ENCODE measurements around the gene SLC35A3.
A peak's percentile ranks its signal among the peaks of the same experiment; 100 is the strongest.

The SLC35A3 gene

DNA sequence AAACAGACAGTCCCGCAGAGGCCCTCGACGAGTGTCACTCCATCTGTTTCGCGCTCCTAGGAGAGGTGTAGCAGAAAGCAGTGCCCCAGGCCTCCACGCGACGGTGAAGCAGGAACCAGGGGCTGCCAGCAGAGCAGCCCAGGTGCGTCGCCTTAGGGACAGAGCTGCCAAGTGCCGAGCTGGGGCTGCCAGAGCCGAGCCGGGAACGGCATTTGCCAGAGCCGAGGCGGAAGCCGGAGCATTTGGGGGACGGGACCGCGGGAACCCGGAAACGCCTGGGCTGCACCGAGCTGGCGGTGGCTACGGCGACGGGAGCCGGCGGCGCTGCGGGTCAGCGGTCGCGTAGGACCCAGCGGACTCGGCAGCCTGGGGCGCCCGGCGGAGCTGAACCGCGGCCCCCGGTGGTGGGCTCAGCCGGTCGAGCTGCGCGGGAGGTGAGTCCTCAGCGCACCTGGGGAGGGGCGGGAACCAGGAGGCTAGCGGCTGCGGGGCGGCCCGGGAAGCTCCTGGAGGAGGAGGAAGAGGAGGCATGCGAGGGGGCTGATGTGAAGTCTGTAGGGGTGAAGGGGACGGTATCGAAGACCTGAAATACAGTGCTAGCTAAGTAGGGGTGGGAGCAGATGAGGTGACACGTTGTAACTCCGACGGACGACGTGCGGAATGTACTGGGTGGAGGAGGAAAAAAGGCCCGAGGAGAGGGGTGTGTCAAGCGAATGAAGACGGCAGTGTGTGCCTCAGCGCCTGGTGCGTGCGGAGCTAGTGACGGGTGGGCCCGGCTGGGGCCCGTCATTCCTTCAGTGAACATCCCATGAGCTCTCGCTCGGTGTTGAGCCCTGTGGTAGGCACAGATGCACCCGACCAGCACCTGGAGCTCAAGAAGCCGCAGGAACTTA is at the start of gene SLC35A3:
Gene SLC35A3, plus strand, starts transcription at position 268 of the 893 bp plus-strand sequence. CDS start 23,559 bp downstream, outside the sequence.
- Histone ChIP-seq H3K27ac (ENCODE audit: extremely low read depth, low read depth, low read length) (peak within 1 kb of the TSS; percentile 53), H3K36me3 (ENCODE audit: control insufficient read depth in 2 of 2, insufficient read depth in 1 of 2, low read length in 2 of 2) (peaks cover 3% of the 10 kb centered on the region in 2 experiments; a peak in 2 of 3 replicates), H3K4me1 (ENCODE audit: control insufficient read depth, insufficient read depth, low read length) (no peaks in the 10 kb centered on the region), H3K9me3 (ENCODE audit: control insufficient read depth, insufficient read depth, low read depth, low read length) (no peaks in the 10 kb centered on the region), H3K4me3 (ENCODE audit: low read depth, low read length) (peak within 1 kb of the TSS; percentile 85)
- ChIA-PET CTCF (interaction anchor here (0.6 to 1.1 kb wide), 4 partner anchors 40 to 653 kb away, joined by 3 to 4 read pairs (median 3); no protein-coding TSS in a partner anchor), POLR2A (interaction anchor here (0.7 to 2.0 kb wide), 15 partner anchors 8 to 296 kb away, joined by 3 to 11 read pairs (median 5); partner anchors contain the start of genes AGL, DBT, FRRS1 and RTCA)
- TF ChIP-seq SP2 (tag by site-specific recombination; IDR thresholded peaks at IDR 0.05): peak; percentile 59
- TF ChIP-seq ZNF354C (tag by site-specific recombination; IDR thresholded peaks at IDR 0.05; ENCODE audit: borderline replicate concordance, low read depth): no peak
- TF ChIP-seq ZBTB48 (tag by site-specific recombination; IDR thresholded peaks at IDR 0.05): peak; percentile 94
- peak; percentile 70 for TF ChIP-seq ZNF146 (tag by site-specific recombination; IDR thresholded peaks at IDR 0.05)
- TF ChIP-seq ZNF341 (tag by site-specific recombination; IDR thresholded peaks at IDR 0.05; ENCODE audit: low read depth): peak; percentile 74
- TF ChIP-seq KLF1 (tag by site-specific recombination; IDR thresholded peaks at IDR 0.05): peak; percentile 67
- TF ChIP-seq, protein P1, sequence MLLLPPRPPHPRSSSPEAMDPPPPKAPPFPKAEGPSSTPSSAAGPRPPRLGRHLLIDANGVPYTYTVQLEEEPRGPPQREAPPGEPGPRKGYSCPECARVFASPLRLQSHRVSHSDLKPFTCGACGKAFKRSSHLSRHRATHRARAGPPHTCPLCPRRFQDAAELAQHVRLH (tag by site-specific recombination; IDR thresholded peaks at IDR 0.05): peak; percentile 89
- TF ChIP-seq, protein P2, sequence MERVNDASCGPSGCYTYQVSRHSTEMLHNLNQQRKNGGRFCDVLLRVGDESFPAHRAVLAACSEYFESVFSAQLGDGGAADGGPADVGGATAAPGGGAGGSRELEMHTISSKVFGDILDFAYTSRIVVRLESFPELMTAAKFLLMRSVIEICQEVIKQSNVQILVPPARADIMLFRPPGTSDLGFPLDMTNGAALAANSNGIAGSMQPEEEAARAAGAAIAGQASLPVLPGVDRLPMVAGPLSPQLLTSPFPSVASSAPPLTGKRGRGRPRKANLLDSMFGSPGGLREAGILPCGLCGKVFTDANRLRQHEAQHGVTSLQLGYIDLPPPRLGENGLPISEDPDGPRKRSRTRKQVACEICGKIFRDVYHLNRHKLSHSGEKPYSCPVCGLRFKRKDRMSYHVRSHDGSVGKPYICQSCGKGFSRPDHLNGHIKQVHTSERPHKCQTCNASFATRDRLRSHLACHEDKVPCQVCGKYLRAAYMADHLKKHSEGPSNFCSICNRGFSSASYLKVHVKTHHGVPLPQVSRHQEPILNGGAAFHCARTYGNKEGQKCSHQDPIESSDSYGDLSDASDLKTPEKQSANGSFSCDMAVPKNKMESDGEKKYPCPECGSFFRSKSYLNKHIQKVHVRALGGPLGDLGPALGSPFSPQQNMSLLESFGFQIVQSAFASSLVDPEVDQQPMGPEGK (tag by site-specific recombination; IDR thresholded peaks at IDR 0.05): peak; percentile 78
- no peak for TF ChIP-seq ZNF768 (tag by site-specific recombination; IDR thresholded peaks at IDR 0.05)
- TF ChIP-seq, protein P3, sequence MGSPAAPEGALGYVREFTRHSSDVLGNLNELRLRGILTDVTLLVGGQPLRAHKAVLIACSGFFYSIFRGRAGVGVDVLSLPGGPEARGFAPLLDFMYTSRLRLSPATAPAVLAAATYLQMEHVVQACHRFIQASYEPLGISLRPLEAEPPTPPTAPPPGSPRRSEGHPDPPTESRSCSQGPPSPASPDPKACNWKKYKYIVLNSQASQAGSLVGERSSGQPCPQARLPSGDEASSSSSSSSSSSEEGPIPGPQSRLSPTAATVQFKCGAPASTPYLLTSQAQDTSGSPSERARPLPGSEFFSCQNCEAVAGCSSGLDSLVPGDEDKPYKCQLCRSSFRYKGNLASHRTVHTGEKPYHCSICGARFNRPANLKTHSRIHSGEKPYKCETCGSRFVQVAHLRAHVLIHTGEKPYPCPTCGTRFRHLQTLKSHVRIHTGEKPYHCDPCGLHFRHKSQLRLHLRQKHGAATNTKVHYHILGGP (tag by site-specific recombination; IDR thresholded peaks at IDR 0.05): no peak
- TF ChIP-seq, protein P4, sequence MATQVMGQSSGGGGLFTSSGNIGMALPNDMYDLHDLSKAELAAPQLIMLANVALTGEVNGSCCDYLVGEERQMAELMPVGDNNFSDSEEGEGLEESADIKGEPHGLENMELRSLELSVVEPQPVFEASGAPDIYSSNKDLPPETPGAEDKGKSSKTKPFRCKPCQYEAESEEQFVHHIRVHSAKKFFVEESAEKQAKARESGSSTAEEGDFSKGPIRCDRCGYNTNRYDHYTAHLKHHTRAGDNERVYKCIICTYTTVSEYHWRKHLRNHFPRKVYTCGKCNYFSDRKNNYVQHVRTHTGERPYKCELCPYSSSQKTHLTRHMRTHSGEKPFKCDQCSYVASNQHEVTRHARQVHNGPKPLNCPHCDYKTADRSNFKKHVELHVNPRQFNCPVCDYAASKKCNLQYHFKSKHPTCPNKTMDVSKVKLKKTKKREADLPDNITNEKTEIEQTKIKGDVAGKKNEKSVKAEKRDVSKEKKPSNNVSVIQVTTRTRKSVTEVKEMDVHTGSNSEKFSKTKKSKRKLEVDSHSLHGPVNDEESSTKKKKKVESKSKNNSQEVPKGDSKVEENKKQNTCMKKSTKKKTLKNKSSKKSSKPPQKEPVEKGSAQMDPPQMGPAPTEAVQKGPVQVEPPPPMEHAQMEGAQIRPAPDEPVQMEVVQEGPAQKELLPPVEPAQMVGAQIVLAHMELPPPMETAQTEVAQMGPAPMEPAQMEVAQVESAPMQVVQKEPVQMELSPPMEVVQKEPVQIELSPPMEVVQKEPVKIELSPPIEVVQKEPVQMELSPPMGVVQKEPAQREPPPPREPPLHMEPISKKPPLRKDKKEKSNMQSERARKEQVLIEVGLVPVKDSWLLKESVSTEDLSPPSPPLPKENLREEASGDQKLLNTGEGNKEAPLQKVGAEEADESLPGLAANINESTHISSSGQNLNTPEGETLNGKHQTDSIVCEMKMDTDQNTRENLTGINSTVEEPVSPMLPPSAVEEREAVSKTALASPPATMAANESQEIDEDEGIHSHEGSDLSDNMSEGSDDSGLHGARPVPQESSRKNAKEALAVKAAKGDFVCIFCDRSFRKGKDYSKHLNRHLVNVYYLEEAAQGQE (tag by site-specific recombination; IDR thresholded peaks at IDR 0.05): peak; percentile 25; the same call in 1 of the 2 replicates
- TF ChIP-seq, protein P5, sequence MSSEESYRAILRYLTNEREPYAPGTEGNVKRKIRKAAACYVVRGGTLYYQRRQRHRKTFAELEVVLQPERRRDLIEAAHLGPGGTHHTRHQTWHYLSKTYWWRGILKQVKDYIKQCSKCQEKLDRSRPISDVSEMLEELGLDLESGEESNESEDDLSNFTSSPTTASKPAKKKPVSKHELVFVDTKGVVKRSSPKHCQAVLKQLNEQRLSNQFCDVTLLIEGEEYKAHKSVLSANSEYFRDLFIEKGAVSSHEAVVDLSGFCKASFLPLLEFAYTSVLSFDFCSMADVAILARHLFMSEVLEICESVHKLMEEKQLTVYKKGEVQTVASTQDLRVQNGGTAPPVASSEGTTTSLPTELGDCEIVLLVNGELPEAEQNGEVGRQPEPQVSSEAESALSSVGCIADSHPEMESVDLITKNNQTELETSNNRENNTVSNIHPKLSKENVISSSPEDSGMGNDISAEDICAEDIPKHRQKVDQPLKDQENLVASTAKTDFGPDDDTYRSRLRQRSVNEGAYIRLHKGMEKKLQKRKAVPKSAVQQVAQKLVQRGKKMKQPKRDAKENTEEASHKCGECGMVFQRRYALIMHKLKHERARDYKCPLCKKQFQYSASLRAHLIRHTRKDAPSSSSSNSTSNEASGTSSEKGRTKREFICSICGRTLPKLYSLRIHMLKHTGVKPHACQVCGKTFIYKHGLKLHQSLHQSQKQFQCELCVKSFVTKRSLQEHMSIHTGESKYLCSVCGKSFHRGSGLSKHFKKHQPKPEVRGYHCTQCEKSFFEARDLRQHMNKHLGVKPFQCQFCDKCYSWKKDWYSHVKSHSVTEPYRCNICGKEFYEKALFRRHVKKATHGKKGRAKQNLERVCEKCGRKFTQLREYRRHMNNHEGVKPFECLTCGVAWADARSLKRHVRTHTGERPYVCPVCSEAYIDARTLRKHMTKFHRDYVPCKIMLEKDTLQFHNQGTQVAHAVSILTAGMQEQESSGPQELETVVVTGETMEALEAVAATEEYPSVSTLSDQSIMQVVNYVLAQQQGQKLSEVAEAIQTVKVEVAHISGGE (tag by site-specific recombination; conservative IDR thresholded peaks at IDR 0.05; ENCODE audit: low read depth): peak; percentile 99
- peak; percentile 80; the same call in 1 of the 2 replicates for TF ChIP-seq GLI4 (tag by site-specific recombination; IDR thresholded peaks at IDR 0.05)
- no peak for TF ChIP-seq ZNF311 (tag by site-specific recombination; IDR thresholded peaks at IDR 0.05; ENCODE audit: borderline replicate concordance)
- TF ChIP-seq, protein P6, sequence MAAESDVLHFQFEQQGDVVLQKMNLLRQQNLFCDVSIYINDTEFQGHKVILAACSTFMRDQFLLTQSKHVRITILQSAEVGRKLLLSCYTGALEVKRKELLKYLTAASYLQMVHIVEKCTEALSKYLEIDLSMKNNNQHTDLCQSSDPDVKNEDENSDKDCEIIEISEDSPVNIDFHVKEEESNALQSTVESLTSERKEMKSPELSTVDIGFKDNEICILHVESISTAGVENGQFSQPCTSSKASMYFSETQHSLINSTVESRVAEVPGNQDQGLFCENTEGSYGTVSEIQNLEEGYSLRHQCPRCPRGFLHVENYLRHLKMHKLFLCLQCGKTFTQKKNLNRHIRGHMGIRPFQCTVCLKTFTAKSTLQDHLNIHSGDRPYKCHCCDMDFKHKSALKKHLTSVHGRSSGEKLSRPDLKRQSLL (tag by site-specific recombination; IDR thresholded peaks at IDR 0.05): peak; percentile 32; the same call in 1 of the 2 replicates
- TF ChIP-seq, protein P7, sequence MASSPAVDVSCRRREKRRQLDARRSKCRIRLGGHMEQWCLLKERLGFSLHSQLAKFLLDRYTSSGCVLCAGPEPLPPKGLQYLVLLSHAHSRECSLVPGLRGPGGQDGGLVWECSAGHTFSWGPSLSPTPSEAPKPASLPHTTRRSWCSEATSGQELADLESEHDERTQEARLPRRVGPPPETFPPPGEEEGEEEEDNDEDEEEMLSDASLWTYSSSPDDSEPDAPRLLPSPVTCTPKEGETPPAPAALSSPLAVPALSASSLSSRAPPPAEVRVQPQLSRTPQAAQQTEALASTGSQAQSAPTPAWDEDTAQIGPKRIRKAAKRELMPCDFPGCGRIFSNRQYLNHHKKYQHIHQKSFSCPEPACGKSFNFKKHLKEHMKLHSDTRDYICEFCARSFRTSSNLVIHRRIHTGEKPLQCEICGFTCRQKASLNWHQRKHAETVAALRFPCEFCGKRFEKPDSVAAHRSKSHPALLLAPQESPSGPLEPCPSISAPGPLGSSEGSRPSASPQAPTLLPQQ (tag by site-specific recombination; IDR thresholded peaks at IDR 0.05): peak; percentile 99
- TF ChIP-seq ZSCAN30 (tag by site-specific recombination; IDR thresholded peaks at IDR 0.05): peak; percentile 96
- no peak; the same call in 1 of the 2 replicates for TF ChIP-seq ZEB2 (tag by site-specific recombination; IDR thresholded peaks at IDR 0.05)
- peak; percentile 98 for TF ChIP-seq TRIM28 (IDR thresholded peaks at IDR 0.05; ENCODE audit: borderline replicate concordance, low read length)
- TF ChIP-seq ZNF426 (tag by site-specific recombination; IDR thresholded peaks at IDR 0.05): no peak
- no peak for TF ChIP-seq ZFP3 (tag by site-specific recombination; IDR thresholded peaks at IDR 0.05; ENCODE audit: low read depth)
- peak; percentile 97 for TF ChIP-seq KLF9 (tag by site-specific recombination; IDR thresholded peaks at IDR 0.05; ENCODE audit: low read depth)
